GM19099 (cell line): ENCODE measurements around the gene ZMYND8.

ENCODE experiments used
- POLR2A ChIP-seq: IDR thresholded peaks from 3 replicates; pipeline ENCODE4 v1.6.1; 2011; ENCODE audit warnings: low read depth; ENCODE audit not compliant: insufficient read length; ENCODE audit errors: extremely low read depth

ZMYND8 gene

GRCh38 chr20:47160992-47161391 lies 195.5 kb downstream of the ZMYND8 start:
- no peak for TF ChIP-seq POLR2A

GRCh38 chr20:47160240-47160639 lies 196.3 kb downstream of the ZMYND8 start:
- TF ChIP-seq POLR2A = no peak
